GM19463 (cell line): ENCODE data around the gene ING5.
A peak's percentile ranks its signal among the peaks of the same experiment; 100 is the strongest.
"Not testable (repeated sequence)": the region's sequence is repeated elsewhere in the genome, so short reads cannot be mapped to it uniquely, and the experiment has no call there.

Experiments
- ATAC-seq: cut with Tn5 transposase; IDR thresholded peaks from one replicate; pipeline ENCODE4 v1.9.1; 2021; ENCODE audit warnings: mild to moderate bottlenecking, moderate library complexity; ENCODE audit not compliant: unreplicated experiment

The ING5 gene

GRCh38 chr2:241703032-241703604, 1.3 kb downstream of the ING5 start:
- no peak for ATAC-seq

GRCh38 chr2:241706537-241706936, 4.7 kb downstream of the ING5 start:
- no peak for ATAC-seq

DNA sequence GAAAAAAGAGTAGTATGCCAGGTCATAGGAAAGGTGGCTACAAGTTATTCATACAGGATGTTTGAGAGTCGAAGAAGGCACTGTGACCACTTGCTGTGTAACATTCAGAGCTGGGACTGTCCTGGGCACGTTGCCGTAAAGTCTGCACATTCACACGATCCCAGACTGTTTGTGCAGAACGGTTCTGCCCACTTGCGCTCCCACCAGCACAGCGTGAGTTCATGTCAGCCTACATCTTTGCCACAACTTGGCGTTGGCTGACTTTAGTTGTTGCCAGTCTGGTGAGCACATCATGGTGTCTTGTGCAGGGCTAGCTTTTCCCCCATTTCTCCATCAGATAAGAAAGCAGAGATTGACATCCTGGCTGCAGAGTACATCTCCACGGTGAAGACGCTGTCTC, 7.0 kb downstream of the ING5 start:
- ATAC-seq: no peak

- no peak for ATAC-seq
Measured at GRCh38 chr2:241719093-241719492, 17.3 kb downstream of the ING5 start.

DNA sequence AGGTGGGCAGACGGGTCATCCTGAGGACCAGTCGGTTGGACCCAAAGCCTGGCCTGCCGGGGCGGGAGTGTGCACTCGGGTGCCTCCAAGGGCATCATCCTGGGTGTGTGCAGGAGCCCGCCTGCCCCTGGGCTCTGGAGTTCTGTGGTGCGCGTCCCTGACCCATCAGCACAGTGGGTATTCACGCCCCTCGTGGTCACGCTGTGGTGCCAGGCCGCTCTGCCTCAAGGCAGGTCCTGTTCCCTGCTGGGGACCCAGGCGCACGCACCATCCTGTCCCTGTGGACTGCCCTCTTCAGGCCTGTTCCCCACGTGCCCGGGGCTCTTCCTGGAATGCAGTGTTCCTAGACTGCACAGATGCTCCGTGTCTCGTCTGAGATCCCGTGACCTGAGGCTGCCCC, 18.3 kb downstream of the ING5 start:
- no peak for ATAC-seq

DNA sequence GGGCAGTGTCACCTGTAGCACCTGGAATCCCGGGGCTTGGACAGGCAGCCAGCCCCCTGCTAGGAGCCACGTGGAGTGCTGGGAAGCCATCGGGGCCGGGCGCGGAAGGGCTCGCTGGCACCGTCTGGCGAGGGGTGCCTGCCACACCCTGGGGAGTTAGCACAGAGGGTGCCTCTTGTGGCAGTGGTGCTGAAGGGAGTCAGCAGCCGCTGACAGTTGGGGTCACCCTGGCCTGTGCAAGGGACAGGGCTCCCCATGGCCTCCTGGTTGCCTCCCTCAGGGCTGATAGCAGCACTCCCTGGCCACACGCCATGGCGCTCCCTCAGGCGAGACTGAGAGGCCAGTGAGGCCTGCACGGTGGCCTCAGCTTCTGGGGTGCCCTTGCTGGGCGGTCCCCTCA, 18.7 kb downstream of the ING5 start:
- no peak for ATAC-seq

DNA sequence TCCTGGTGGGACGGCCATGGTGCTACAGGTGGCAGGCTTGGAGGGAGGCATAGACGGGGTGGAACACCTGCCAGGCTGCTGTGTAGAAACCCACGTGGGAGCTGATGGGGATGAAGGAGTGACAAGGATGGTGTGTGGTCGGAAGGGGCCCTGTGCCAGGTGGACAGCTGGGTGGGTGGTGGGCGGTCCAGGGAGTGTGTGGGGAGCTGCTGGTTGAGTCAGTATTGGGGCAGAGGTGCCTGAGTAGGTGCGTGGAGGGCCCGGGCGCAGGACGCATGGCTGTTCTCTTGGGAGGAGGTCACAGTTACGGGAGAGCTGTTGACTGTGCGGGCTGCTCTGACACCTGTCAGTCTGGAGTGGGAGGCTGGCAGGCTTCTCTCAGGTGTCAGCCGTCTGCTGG, 20.0 kb downstream of the ING5 start:
- ATAC-seq: no peak

- no peak for ATAC-seq
Measured at GRCh38 chr2:241722896-241723454, 21.1 kb downstream of the ING5 start.

DNA sequence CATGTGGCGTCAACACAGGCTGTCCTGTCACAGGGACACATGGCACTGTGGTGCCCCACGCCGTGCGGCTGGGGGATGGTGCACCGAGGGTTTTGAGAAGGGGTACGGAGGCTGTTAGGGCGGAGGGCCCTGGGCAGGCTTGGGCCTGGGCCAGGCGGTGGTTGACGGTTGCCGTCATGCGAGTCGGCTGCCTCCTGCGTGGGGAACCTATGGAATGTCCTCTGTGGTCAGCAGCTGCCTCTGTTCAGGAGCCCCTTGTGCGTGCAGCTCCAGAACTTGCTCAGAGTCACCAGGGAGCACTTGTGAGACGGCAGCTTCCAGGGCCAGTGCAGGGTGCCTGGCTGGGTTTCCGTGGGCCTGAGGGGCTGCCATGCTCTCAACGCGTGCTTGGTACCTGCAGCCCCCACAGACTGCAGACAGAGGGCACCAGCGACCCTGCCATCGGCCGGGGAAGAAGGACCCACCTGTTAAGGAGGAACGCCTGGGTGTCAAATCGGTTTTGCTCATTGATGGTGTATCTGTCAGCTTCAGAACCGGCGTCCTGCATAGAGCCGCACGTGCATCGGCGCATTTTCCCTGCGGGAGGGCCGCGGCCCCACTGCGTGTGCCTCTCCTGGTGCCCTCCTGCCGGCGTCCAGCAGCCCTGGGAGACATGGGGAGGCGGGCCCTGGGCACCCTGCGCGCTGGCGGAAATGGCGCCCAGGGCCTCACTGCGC, 22.6 kb downstream of the ING5 start:
- no peak for ATAC-seq

DNA sequence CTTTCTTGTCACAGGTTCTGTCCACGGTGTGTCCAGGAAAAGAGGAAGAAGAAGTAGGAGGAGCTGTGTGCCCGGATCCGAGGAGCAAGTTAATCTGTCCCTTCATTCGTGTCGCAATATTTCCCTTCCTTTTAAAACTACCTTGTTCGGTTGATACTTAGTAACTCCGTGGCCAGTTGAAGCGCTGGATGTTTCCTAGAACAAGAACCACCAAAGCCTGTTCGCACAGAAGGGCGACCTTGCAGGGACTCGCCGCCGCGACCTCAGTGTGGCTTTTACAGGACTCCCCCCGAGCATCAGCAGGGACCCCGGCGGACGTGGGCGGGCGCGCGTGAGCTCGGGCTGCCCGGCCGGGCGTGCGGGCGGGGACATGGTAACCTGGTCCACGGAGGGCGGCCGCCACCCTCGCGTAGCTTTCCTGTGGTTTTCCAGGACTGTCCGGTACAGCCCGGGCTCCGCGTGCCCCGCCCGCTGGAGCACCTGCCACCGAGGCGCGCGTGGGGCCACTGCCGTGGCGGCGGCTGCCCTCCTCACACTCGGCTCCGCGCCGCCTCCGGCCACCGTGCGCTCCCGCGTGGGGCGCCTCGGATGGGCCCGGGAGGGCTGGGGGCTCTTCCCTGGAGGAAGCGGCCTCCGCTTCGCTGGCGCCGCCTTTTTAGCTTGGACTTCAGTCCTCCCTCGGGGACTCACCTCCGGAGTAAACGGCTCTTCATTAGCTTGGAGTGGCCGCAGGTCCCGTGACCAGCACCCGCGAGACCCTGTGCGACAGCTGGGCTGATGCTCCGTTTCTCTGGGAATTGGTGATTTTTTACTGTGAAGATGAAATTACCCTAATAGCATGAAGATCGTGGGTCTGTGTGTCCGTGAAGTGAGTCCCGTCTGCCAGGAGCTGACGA, 23.4 kb downstream of the ING5 start:
- no peak for ATAC-seq

DNA sequence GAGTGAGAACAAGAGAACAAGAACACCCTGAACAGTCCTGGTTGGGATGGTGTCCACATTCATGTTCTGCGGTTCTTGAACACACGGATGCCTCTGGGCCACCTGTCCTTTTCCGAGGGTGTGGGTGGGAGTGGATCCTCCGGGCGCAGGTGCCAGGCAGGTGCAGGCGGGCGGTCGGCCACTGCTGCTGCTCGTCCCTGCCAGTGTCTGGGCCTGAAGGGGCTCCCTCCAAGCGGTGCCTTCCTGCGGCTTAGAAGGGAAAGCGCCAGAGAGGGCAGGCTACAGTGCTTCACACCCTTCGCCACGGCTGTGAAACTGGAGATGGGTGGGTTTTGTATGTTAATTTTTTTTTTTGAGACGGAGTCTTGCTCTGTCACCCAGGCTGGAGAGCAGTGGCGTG, 24.6 kb downstream of the ING5 start:
- ATAC-seq: no peak

DNA sequence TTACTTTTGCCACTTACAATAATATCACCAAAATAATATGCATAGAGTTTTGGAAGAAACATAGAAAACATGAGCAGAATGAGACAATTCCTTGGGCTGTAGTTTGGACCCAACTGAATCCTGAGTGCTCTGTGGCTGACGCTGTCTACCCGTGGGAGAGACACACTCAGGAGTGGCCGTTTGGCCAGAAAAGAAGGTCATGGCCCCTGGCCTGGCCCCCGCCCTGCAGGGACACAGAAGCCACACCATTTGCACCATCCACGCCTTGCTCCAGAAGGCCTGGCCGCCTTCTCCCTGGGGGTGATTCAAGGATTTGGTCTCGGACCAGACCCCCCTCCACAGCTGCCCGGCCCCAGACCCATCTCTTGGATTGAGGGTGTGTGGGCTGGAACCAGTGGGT, 26.2 kb downstream of the ING5 start:
- ATAC-seq: no peak

DNA sequence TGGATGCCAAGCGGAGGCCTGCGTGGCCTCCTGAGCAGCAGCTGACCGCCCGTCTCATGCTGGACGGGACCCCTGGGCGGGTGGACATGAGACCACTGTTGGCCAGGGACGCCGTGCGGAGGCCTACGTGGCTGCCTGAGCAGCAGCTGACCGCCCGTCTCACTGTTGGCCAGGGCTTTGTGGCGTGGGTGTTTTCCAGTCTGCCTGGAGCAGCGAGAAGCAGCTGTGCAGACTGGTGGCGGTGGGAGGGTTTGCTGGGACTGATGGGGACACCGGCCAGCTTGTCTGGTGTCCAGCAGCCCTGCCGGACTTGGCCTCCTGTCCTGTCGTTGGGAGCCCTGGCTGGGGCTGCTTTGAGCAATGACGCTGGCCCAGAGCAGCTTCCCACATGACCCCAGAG, 26.8 kb downstream of the ING5 start:
- no peak for ATAC-seq

DNA sequence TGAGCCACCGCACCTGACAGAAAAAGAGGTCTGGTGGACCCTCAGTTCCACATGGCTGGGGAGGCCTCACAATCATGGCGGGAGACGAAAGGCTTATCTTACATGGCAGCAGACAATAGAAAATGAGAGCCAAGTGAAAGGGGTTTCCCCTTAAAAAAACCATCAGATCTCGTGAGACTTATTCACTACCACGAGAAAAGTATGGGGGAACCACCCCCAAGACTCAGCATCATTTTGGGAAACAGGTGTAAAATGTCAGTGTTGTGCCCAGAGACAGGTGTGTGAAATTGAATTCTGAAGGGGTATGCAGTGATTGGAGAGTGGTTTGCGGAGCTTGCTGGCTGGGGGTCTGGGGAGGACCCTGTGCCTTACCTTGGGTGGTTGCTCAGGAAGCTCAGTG, 28.0 kb downstream of the ING5 start:
- no peak for ATAC-seq

DNA sequence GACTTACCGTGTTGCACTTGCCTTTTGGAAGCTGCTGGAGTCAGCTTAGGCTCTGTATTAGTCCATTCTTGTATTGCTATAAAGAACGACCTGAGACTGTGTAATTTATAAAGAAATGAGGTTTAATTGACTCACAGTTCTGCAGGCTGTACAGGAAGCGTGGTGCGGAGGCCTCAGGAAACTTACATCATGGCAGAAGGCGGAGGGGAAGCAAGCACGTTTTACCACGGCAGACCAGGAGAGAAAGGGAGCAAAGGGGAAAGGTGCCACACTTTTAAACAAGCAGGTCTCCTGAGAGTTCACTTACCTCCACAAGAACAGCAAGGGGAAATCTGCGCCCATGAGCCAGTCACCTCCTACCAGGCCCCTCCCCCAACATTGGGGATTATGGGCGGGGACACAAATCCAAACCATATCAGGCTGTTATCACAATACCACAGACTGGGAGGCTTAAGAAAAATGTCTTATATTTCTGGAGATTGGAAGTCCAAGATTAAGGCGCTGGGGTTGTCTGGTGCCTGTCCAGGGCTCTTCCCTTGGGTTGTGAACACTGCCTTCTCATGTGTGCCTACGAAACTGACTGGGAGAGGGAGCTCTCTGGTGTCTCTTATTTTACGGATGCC, 28.9 kb downstream of the ING5 start:
- ATAC-seq: no peak

DNA sequence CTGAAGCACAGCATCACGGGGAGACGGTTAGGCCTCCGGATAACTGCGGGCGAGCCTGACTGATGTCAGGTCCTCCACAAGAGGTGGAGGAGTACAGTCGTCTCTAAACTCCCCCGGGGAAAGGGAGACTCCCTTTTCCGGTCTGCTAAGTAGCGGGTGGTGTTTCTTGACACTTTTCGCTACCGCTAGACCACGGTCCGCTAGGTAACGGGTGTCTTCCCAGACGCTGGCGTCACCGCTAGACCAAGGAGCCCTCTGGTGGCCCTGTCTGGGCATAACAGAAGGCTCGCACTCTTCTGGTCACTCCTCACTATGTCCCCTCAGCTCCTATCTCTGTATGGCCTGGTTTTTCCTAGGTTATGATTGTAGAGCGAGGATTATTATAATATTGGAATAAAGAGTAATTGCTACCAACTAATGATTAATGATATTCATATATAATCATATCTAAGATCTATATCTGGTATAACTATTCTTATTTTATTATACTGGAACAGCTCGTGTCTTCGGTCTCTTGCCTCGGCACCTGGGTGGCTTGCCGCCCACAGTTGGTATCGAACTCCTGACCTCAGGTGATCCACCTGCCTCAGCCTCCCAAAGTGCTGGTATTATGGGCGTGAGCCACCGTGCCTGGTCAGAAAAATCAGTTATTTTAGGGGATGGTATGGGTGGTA, 30.8 kb downstream of the ING5 start:
- not testable (repeated sequence) for ATAC-seq

GRCh38 chr2:241733391-241734207, 31.8 kb downstream of the ING5 start:
- no peak for ATAC-seq

GRCh38 chr2:241734208-241734466, 32.3 kb downstream of the ING5 start:
- ATAC-seq: peak; percentile 15

GRCh38 chr2:241734467-241735208, 32.8 kb downstream of the ING5 start, which contains the start of gene D2HGDH:
TSS of gene D2HGDH (plus strand) at chr2:241734630. CDS start at chr2:241735225, 595 bp downstream.
- ATAC-seq: peak; percentile 76
